G401 (cell line): ENCODE results near the gene ANKH. TPM values are rescaled to one million over a fixed set of nuclear protein-coding genes. Genes with fewer than 3 reads are reported as not detected.
"Not testable (repeated sequence)": the region's sequence is repeated elsewhere in the genome, so short reads cannot be mapped to it uniquely, and the experiment has no call there.

Experiments
- DNase-seq: peaks from one replicate; pipeline ENCODE4 v3.0.0-alpha.2; 2015; ENCODE audit warnings: low spot score
- in situ Hi-C: cut with HindIII; loops from 2 replicates; pipeline ENCODE4 v1.10.0; 2016; ENCODE audit warnings: low sequenced_read_pairs, mixed read lengths
- total RNA-seq: library from RNA; depleted of rRNA; stranded (reverse); fragments of >200 nt; shearing (Covaris generic); gene quantifications from 2 replicates; pipeline ENCODE4 v1.2.3, GENCODE V29; 2014

ANKH gene
- total RNA-seq, 1 experiment from 2014 or later: 0.68 TPM

DNA sequence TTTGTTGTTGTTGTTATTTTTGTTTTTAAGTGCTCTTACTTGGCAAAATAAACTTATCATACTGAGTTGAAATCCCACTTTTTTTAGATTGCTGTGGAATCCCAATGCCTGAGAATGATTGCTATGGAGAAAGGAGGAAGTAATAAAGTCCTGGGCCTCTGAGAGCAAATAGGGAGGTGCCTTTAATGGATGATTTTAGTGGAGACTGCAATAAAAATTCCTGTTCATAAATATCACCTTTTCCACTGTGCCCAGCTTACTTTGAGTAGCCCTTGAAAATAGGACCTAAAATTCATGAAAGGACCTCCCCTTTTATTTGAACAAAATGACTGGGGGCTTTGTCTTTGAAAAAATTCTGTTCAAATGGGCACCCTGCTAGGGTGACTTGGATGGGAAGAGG, 21.8 kb upstream of the ANKH start:
- in situ Hi-C loops: no loop called here
- no peak for DNase-seq

DNA sequence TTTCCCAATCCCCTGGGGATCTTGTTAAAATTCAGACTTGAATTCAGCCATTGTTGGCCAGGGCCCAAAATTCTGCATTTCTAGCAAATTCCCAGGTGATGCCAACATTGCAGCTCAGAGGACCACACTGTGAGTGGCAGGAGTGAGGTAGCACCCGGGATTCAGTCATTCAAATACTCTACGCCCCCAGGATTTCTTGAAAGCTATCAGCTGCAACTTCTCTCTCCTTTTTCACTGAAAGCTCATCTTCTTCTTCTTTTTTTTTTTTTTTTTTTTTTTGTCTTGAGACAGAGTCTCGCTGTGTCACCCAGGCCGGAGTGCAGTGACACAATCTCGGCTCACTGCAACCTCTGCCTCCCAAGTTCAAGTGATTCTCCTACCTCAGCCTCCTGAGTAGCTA, 19.3 kb upstream of the ANKH start:
- in situ Hi-C loops: no loop called here

DNA sequence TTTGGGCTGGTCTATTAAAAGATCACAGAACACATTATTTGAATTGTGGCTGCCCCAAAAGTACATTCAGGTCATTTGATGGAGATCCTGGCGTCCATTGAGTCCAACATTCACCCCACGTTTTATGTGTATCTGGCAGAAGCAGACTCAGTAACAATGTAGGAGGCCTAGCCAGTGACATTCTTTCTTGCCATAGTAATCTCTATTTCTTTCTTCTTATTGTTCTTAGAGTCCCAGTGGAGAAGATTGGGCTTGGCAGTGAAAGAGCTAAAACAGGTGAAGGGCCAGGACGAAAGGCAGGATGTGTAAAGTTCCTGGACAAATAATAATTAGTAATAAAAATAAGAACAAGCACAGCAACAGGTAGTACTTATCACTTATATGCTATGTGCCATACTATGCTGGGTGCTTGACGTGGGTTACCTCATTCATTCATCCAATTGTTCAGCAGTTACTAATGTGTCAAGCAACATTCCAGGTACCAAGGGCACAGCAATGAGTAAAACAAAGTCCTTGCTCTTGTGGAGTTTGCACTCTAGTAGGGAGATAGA, 12.6 kb upstream of the ANKH start:
- in situ Hi-C loops: no loop called here
- no peak for DNase-seq

More for the DNA sequence above, 19.3 kb upstream of the ANKH start:
- DNase-seq: no peak

DNA sequence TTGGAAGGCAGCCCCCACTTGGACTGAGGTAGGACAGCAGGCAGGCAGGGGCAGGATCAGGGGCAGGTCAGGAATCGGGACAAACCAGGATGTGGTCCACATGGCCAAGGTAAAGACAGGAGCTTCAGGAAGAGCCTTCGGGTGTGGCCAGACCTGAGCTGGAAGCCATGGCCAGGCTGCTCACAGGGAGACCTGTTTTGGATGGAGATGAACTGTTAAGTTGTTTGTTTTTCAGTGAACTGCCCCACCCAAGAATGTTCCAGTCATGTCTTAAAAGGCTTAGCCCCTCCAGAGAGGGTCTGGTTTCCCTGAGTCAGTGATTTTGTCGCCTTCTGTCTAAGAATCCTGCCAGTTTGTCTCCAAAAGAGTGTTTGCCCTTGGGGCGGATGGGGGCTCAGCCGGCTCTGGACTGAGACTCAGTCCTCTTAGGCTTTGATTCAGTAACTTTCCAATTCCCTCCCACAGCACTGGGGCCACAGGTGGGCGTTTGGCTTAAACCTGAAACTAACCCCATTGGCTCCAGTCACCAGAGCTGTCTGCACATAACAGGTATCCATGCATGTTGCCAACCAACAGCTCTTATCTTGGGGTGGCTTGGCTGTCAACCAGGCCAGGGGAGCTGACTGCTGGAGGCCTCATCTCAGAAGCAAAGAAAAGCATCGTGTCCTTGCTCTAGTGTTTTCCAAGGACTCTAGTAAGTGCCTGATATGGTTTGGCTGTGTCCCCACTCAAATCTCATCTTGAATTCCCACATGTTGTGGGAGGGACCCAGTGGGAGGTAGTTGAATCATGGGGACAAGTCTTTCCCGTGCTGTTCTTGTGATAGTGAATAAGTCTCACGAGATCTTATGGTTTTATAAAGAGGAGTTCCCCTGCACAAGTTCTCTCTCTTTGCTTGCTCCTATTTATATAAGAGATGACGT, 11.3 kb upstream of the ANKH start:
- no peak for DNase-seq
- in situ Hi-C loops: no loop called here

DNA sequence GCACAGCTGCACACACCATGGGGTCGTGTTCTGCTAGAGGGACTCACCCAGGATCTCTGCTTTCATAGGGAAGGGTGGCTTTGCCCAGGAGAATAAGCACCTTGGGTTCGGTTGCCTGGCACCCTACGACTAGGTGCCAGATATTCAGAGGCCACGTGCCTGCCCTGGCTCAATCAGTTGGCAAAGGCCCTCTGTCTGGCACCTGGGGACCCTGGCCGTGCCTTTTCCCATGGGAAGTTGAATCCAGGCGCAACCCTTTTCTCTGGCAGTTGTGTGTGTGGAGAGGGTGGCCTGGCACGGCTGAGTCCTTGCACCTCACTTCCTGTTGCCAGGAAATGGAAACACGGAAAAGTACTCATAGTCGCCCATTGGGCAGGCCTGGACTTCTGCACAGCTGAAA, 10.2 kb upstream of the ANKH start:
- DNase-seq: no peak
- in situ Hi-C loops: no loop called here

DNA sequence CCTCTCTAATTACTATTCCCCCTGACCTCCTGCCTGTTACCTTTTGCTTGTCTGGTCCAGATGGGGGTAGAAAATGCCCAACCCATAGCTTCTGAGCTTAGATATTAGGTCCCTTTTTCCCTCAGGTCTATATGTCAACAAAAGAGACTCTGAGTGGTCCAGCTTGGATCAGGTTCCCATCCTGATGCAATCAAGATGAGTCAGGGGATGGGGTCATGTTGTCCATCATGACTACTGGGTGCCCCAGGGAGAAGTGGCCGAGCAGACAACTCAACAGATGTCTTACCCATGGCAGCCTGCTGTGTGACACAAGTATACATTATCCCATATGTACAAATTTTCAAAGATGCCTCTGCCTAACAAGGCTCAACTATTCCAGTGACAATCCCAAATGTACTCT, 9.1 kb upstream of the ANKH start:
- in situ Hi-C loops: no loop called here
- DNase-seq: no peak

DNA sequence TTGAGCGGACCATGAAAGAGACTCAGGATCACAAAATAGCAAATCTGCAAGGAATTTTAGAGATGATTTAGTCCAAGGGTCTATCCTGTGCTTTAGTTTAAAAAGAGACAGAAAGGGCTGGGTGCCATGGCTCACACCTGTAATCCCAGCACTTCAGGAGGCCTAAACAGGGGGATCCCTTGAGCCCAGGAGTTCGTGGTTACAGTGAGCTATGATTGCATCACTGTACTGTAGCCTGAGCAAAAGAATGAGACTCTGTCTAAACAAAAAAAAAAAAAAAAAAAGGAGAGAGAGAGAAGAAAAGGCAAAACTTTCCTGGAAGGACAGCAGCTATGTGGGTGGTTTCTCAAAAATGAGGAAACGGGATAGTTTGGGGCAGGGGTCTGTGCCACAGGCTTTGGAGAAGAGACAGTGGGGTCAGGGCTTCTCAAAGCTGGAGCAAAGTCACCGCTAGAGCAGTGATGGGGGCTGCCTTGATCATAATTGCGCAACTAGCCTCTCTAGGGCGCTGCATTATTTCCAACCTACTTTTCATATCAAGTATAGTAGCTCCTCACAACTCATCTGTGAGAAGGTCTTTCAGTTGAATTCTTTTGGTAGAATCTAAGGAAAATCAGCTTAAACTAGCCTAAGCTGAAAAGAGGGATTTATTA, 8.5 kb upstream of the ANKH start:
- in situ Hi-C loops: no loop called here
- DNase-seq: no peak

DNA sequence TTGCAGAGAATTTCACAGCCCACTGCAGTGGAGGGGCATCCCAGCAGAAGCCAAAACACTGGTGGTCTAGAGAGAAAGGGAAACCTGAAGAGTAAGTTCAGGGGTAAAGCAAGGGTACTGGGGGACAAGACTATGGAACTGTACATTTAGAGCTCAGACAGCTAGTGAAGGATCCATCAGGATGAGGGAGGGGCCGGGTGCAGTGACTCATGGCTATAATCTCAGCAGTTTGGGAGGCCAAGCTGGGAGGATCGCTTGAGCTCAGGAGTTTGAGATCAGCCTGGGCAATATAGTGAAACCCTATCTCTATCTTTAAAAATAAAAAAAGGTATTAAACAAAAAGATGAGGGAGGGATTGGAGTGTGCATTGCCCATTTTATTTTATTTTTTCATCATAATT, 7.8 kb upstream of the ANKH start:
- DNase-seq: no peak
- in situ Hi-C loops: no loop called here

DNA sequence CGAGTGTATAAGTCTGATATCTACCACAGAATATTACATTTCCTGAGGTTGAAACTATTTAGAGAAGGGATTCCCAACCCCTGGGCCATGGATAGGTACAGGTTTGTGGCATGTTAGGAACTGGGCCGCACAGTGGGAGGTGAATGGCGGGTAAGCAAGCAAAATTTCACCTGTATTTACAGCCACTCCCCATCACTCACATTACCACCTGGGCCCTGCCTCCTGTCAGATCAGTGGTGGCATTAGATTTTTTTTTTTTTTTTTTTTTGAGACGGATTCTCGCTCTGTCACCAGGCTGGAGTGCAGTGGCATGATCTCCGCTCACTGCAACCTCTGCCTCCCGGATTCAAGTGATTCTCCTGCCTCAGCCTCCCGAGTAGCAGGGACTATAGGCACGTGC, 6.6 kb upstream of the ANKH start:
- DNase-seq, in situ Hi-C loops: not testable (repeated sequence)

DNA sequence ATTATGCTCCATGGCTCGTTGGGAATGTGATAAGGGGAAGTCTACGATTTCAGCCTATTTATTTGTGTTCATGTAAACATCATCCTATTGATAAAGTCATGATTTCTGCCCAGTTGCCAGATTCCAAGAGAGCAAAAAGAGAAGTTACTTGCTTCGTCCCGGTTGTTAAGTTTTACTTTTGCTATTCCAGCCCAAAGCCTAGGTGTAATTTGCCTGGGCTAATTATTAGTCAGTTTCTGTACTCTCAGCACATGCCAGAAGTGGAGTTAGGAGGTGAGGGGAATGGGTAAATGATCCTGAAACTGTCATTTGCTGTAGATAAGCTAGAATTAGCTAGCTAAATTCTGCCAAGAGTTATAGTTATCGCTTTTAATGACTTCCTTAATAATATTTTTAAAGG, 4.5 kb upstream of the ANKH start:
- in situ Hi-C loops: no loop called here
- DNase-seq: no peak

DNA sequence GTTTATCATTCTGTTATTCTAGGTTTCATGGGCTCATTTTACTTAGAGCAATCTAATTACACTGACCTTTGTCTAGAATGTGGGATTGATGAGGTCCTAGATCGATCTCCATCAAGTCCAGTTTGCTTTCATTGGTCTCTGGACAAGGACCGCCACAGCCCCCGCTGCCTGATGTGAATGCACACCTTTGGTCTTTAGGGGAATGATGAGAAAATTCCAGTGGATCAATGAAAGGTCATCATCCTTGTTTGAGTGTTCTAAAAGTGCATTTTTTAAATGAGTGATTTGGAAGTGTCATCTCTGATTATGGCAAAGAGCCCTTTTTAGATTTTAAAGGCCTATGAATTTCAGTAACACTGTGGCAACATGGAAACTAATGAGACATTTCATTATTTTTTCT, 2.2 kb upstream of the ANKH start:
- in situ Hi-C loops: no loop called here
- no peak for DNase-seq

DNA sequence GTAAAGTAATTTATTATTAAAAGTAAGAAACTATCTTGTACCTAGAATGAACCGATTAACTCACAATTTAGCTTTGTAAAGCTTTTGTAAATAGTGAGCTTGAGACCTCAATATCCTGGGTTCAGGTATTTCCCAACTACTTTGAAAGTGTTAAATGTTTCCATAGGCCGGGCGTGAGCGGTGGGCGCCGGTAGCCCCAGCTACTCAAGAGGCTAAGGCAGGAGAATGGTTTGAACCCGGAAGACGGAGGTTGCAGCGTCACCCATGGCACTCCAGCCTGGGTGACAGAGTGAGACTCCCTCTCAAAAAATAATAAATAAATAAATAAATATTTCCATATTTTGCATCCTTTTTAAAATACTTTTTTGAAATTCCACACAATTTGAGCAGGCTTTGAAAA, 1.5 kb upstream of the ANKH start:
- in situ Hi-C loops: no loop called here
- DNase-seq: no peak

DNA sequence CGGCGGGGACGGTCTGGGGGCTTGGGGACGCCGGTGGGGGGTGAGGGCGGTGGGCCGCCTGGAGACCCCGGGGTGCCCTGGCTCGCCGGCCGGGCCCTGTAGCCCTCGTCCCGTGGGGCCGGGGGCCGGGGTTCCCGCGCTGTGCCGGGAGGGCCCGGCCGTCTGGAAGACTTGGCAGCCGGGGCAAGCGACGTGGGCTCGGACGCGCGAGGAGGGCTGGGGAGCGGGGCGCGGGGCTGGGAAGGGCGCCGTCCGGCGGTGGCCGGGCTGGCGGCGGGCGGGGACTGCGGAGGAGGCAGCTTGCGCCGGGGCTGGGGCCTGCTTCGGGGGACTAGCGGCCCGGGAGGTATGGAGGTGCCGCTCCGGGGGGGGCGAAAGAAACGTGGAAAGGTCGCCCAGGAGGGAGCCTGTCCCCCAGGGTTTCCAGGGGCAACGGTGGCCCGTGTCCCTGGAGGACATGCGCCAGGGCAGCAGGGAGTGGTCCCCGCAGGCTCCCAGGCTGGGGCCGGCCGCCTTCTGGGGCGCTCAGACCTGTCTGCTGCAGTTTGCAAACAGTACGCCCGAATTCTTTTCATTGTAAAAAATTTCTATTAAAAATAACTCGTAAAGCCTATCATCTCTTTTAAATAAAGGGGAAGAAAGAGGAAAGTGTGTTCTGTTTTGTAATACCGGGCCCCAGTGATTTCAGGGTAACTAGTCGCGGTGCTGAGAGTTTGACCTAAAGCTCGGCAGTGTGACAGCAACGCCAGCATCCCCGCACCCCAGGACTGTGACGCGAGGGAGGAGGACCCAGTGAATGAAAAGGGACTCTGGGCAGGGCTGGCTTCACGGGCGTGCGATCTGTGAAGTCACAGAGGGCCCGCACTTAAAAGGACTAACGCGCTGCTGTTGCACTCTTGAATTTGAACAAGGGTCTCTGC, 752 bp upstream of the ANKH start:
- DNase-seq: peak; percentile 69
- in situ Hi-C loops: no loop called here

DNA sequence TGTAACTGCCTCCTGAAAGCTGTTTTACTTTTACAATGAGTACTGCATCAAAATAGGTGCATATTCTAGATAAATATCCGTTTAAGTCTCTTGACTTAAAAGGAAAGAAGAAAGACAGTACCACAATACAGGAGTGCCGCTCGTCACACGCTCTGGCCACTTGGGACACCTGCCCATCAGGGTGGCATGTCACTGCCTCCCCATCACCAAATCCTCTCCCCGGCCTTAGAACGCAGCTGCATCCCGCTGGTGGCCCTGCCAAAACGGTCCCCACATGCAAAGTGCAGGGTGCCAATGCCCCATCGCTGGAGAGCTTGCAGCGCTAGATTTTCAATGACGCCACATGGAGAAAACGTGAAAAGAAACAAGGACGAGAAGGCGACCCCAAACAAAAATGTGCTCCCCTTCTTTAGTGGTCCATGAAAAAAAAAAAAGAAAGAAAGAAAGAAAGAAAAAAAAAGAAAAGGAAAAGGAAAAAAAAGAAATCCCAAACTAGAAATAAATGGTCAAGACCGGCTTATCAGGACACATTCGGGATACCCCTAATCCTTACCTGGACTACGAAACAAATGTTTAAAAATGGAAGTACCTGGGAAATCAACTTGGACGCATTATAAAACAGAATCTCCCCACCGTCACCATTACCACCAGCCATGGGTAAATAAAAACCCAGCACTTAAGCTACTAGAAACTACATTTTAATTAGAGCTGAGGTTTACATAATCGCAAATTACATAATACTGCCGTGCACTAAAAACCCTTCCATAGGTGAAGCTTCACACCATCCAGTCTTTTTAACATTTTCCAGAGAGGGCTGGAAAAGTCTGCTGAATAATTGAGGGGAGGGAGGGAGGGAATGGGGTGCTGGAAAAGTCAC, 1.0 kb downstream of the ANKH start:
- in situ Hi-C loops: no loop called here
- peak; percentile 75 for DNase-seq

DNA sequence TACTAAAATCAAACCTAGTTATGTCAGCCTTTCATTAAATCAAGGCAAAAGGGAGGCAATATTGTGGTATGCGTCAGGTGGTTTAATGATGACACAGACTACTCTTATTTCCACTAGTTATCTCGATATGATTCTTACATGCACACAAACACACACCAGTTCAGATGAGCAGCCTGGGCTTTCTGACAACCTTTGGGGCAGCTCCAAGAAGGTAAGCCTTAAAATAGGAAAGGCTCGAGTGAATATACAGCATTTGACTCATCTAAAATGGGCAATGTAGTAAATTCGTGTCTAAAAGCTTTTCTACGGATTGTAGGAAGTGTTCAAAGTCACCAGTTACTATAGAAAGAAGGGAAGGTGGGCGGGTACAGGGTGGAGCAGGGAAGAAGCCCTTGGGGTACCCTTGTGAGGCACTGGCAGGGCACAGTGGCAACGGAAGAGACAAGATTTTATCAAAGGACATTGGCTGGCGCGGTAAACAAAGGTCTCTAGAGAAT, 1.9 kb downstream of the ANKH start:
- in situ Hi-C loops: no loop called here
- peak; percentile 68 for DNase-seq

DNA sequence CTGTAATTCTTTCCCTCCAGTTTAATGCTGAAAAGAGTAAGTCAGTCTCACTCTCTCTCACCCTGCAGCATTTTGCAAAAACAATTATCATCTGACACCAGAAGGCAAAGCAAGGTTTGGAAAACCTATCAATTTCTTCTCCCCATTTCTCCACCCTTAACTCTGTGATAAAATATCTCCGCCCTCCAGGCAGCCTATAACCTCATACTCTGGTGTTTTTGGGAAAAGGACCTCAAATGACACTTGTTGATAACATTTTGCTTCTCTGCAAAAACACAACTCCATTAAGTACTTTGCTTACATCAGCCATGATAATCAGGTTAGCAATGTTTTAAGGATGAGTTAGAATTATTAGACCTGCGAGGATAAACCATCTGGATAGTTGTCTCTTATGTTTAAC, 2.3 kb downstream of the ANKH start:
- no peak for DNase-seq
- in situ Hi-C loops: no loop called here

DNA sequence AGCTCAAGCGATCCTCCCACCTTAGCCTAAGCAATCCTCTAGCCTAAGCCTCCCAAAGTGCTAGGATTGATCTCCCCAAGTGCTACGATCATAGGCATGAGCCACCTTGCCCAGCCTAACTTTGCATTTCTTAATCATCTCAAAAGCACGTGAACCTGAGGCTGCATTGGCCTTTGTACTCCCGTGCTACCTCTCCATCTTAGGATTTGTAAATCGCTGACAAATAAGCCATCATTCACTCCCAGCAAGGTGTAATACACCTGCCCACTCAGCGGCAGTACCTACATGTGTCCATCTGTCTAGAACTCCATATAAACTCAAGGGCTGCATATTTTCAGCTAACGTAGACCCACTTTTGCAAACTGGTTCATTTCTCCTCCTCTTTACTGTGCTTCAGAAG, 2.8 kb downstream of the ANKH start:
- DNase-seq: peak; percentile 32
- in situ Hi-C loops: no loop called here

DNA sequence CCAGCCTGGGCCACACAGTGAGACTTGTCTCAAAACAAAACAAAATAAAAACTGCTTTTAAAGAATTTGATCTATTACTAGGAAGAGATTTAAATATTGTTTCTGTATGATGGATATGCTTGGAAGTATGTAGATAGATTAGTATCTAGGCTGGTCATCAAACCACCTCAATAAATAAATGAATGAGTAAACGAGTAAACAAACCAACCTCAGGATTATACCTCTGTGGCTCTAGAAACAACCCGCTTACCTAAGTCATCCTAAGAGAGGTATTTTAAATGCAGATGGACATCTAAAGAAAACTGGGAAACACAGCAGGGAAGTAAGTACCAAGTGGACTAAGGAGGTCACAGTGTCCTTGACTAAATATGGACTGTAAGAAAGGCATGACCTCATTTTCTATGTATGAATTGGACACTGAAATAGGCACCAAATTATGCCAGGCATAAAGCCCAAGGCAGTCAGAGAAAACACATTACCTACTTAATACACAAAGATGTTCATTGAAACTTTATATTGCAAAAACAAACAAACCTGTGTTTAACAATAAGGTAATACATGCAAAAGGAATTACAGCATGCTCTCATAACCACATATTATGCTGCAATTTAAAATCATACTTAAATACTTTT, 7.3 kb downstream of the ANKH start:
- in situ Hi-C loops: no loop called here
- DNase-seq: peak; percentile 53
